GM19468 (cell line): ENCODE results near the gene POC1B.

Source experiments
- ATAC-seq: cut with Tn5 transposase; IDR thresholded peaks from one replicate; pipeline ENCODE4 v1.9.1; 2021; ENCODE audit warnings: mild to moderate bottlenecking, moderate library complexity, moderate number of reproducible peaks; ENCODE audit not compliant: unreplicated experiment; ENCODE audit errors: extremely low read depth

The POC1B gene

GRCh38 chr12:89429528-89429927, 96.3 kb downstream of the POC1B start:
- ATAC-seq, result no peak

- ATAC-seq, result peak; percentile 97
Observed at GRCh38 chr12:89427508-89428156, 98.2 kb downstream of the POC1B start.

DNA sequence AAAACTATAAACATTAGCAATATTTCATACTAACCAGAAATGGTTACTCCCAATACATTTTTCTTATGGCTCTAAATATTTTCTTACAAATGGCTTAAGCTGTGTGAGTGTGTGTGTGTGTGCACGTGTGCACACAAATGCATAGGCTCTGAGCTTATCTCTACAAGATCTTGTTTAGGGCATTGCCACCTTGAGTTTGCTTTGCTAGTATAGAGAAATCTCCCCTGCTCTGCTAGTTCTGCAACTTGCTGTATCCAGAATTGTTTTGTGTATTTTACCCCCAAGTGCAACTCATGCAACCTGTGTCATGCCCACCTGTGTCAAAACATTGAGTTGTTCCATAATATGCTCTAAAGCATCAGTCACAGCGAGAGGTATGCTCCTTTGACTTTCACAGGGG, 101.0 kb downstream of the POC1B start:
- no peak for ATAC-seq

DNA sequence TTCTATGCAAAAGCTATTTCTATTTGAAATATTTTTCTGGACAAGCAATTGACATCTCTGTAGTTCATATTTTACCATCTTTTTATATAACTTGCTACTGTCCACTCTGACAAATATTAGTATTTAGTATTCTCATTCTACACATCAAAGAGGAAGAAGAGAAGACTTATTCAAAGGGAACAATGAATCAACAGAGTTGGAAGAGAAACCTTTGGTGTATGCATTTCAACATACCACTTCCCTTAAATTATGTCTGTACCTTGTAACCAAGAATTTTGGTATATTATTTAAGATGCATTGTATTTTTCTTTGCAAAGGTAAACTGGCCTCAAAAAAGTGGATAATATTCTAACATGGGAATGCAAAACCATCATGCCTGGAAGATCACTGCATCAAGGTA, 101.5 kb downstream of the POC1B start:
- ATAC-seq, result no peak

- no peak for ATAC-seq
Observed at GRCh38 chr12:89421092-89421835, 104.6 kb downstream of the POC1B start.

- no peak for ATAC-seq
Observed at GRCh38 chr12:89418228-89418910, 107.5 kb downstream of the POC1B start.

GRCh38 chr12:89417246-89417977, 108.4 kb downstream of the POC1B start:
- no peak for ATAC-seq

DNA sequence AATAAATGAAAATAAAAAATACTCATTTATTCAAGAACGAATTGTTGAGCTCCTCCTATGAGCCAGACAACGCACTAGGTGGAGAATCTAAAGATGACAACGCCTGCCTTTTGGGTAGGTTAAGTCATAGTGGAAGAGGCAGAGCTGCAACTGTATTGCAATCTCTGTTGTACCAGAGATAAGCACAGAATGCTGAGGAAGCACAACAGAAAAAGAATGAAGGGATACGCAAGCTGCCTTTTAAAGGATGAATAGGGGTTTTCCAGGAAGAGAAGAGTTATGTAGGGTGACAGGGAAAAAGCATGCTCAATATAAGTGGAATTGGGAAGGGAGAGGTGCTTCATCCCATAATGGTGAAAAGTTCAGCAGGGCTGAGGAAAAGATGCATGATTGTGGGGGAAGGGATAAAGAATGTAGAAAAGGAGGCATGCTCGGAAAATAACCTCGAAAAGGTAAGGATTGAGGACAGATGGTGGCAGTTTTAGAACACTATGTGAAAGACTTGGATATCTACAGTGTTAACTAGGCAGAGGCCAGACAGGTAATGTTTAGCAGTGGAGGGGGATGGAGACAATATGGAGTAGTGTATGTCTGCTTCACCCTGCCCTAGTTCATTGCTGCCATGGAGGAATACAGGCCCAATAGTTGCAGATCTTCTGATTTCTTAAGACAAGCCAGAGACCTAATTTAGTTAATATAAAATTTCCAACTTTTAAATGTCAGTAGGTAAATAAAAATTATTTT, 109.6 kb downstream of the POC1B start:
- no peak for ATAC-seq

DNA sequence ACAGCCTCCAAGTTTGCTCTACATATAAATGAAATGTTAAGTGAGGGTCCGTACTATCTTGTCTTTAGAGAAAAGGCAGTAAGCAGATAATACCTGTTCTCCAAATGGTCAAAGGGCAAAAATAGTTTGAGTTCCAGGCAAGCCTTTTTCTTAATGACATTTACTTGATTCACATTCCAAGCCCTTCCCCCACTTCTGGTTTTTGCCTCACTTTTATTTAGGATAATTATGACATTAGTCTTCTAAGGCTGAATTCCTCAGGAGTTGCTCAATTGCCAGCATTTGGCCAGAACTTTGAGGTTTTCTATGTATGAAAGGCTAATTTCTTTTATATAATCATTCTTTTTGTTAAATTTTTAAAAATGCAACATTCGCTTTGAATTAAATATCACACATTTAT, 111.0 kb downstream of the POC1B start:
- no peak for ATAC-seq

DNA sequence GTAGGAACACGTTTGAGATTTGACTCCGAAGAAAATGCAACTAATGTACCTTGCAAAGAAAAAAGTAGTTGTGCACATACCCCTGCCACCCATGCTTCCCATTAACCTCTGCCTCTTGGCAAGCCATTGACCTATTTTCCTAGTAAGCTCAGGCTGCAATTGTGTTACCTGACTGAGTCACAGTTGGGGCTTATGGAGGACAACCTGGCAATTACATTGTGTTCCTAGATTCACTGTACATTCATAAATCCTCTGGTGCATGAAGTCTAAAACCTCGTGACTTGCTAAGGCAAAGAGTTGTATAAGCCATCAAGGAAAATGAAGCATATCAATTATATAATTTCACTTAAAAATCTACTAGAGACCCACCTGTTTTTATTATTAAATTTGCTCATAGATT, 111.5 kb downstream of the POC1B start:
- ATAC-seq, result no peak

DNA sequence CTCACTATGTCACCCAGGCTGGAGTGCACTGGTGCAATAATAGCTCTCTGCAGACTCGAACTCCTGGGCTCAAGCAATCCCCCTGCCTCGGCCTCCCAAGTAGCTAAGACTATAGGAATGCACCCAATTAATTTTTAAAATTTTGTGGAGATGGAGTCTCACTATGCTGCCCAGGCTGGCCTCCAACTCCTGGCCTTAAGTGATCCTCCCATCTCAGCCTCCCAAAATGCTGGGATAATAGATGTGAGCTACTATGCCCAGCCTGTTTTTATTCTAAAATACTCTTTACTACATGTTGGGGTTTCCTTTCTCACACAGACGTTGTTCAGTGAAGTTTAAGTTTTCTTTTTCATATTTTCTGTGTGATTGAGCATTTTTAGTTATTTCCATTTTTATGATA, 112.6 kb downstream of the POC1B start:
- ATAC-seq, result no peak

- ATAC-seq, result no peak
Observed at GRCh38 chr12:89412665-89413064, 113.2 kb downstream of the POC1B start.

DNA sequence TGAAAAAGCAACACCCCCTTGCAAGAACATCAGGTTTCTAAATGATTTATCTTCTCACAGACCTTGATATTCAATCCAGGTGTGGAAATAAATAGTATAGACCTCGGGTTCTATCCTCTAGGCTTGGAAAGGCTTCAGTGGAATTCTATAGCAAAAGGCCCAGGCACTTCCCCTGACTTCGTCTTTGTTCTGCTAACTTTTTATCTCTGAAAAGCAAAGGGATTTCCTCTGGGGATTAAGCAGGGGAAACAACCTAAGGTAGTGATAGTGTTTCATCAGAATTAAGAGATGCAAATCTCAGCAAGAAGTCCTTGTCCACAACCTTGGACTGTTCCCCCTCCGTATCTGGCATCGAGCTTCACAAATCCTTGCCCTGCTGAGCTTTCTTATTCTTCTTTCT, 114.0 kb downstream of the POC1B start:
- no peak for ATAC-seq

DNA sequence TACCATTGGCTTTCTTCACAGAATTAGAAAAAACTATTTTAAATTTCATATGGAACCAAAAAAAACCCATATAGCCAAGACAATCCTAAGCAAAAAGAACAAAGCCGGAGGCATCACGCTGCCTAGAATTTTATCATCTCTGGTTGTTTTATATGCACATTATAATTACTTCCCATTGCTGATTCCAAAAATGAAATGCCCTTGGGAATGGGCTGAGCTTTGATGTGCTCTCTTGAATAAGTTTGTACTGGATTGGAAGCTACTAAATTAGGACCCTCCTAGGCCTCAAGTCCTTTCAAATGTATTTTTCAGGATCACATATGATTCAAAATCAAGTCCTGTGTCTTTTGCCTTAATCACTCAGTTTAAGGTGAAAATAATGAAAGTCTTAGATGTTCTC, 114.6 kb downstream of the POC1B start:
- no peak for ATAC-seq

DNA sequence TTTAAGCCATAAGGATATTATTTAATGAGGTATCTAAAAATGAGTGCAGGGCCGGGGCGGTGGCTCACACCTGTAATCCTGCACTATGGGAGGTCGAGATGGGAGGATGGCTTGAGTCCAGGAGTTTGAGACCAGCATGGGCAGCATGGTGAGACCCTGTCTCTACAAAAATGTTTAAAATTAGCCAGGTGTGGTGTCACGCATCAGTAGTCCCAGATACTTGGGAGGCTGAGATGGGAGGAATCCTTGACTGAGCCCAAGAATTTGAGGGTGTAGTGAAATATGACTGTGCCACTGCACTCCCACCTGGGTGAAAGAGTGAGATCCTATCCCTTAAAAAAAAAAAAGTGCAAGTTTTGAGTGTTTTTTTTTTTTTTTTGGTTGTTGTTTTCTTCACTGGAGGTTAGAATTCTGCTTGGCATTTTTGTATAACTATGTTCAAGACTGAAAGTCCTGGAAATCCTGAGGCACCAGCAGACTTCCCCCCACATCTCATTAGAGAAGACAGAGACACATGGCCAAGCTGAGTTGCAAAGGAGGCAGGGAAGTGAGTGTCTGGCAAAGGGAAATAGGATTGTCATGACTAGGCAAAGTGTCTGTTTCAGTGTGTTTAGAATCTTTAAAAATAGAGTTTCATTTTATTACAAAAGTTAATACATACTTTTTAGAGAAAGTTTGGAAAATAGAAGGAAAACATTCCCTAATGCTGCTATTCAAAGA, 120.1 kb downstream of the POC1B start:
- no peak for ATAC-seq

- no peak for ATAC-seq
Observed at GRCh38 chr12:89401433-89402058, 124.3 kb downstream of the POC1B start.

DNA sequence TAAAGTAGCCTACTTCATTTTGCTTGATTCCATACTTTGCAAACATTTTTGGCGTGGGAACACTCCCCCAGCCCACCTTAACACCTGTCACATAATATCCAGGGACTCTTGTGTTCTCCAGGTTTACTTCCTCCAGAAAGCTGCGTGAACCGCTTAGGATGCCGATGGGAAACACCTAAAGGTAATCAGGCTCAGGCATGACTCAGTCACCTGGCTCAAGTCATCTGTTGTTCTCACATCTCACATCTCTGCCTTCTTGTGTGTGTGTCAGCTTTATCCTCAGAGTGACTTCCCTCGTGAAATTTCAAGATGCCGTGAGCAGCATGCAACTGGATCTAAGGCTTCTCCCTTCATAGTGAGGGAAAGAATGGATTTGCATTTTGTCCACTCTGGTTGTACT, 125.4 kb downstream of the POC1B start:
- ATAC-seq, result no peak

DNA sequence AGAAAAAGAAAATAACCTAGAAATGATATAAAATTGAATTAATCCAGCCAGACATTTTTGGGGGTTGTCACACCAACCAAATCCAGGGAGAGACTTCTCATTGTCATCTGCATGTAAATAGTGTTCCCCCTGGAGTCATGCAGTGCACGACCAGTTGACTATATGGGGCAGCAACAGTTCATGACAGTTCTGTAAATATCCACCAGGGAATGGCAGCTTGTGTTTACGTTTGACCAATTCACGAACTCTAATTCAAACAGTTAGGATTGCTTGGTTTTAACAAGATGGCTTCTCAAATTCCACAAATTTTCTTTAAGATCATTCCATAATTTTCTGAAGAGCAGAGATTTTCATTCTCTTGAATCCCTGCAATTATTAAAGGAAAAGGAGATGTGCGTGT, 130.1 kb downstream of the POC1B start:
- no peak for ATAC-seq

- ATAC-seq, result no peak
Observed at GRCh38 chr12:89393551-89394121, 132.2 kb downstream of the POC1B start.
